Stimulated activated CD4-positive, alpha-beta T cell treated with anti-CD3 and anti-CD28 coated beads, Interleukin-4, amount 100 ng/mL, for 24 hours (primary cell): ENCODE results near the gene SGMS2.
"Not testable (repeated sequence)": the region's sequence is repeated elsewhere in the genome, so short reads cannot be mapped to it uniquely, and the experiment has no call there.

Source experiments
- DNase-seq: peaks from one replicate; pipeline ENCODE4 v3.0.0-alpha.2; 2020

Gene SGMS2

DNA sequence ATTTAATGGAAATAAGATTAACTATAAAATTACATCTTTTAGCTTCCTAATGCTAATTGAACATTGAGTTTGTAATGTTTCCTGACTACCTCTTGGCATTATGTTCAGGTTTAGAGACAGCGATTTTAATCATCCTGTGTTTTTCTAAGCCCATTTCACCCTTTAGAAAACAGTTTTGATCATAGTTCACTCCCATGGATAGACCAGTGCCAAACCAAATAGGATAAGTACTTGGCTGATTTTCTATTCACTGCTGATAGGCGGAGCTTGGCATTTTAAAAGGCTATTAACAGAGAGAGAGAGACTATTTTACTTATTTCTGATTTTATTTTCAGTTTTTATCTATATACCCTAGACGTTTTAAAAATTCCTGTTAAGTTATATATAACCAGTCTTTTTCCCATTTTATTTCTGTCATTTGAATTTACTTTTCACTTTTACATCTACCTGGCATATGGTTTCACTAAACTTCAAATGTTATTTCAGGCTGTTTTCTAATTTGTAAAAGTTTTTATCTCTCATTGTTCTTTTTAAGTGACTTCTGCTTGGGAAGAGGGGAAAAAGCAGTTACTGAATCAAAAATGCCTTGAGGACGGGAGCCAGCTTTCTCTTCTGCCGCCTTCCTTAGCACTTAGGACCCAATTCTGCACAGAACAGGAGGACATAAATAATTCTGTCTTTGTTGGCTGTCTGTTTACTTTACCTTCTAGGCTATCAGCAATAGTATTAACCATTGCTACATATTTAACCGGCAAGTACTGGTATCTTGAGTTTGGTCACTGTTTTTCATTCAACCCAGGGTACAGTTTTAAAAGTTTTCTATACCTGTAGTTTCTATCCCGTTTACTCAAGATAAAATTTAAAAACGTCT is 46.4 kb downstream of the SGMS2 start:
- DNase-seq = no peak

DNA sequence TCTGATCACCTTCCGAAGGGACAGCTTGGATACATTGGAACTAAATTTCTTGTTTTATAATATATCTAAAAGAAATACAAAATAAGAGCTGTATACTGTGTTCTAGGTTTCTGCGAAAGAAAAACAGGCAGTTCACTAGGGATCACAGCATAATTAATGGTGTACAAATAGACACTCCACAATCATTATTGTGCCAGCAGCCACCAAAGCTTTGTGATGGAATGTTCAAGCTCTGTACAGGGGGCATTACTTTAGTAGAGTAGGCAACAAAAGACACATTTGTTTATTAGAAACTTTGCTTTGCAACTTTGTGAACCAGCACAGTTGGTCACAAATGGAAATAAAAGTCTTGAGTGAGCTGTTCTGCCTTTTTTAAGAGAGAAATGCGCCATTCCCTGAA is 49.3 kb downstream of the SGMS2 start:
- DNase-seq = no peak

DNA sequence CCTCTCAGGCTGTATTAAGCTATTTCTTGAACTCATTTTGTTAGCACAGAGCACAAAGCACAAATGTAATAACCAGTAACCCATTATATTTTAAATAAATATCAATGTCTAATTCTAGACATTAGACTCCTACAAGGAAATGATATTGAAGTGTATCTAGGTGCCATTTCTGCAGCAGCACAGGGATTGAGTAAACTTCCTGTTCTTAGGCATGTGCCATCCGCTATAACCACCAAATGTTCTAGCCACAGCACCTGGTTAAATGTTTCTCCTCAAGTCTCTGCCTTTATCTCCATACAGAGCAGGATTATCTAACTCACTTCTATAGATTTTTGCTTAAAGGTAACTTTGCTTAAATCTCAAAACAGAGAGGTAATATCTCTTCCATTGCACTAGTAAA is 51.4 kb downstream of the SGMS2 start:
- no peak for DNase-seq

DNA sequence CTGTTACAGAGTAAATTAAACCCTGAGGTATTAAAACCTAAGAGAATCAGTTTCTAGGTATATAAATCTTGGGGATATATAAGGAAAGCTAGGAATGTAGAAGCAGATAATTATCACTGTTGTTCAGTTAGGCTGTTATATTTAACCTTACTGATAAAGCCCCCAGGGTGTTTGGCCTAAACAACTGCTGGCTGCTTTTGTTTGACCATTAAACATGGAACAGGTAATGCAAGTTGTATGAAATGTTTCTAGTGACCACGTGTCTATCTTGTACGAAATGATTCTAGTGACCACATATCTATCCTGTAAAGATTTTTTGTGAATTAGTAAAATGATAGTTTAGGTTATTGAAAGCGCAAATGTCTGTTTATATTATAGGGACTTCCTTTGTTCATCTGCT is 52.6 kb downstream of the SGMS2 start:
- DNase-seq = no peak

DNA sequence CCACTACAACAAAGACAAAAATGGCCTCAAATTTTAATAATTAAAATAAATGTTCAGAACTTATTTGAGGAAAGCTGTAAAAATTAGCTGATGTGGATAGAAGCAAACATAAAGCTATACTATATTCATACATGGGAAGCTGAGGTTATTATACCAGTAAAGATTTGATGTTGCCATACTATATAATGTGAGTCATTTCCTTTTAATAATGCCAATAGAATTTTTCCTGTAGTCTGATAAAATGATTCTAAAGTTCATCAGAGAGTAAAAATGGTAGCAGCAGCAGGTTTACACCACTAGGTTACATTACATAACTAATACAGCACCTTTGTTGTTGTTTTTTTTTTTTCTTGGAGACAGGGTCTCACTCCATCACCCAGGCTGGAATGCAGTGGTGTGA is 61.1 kb downstream of the SGMS2 start:
- no peak for DNase-seq

DNA sequence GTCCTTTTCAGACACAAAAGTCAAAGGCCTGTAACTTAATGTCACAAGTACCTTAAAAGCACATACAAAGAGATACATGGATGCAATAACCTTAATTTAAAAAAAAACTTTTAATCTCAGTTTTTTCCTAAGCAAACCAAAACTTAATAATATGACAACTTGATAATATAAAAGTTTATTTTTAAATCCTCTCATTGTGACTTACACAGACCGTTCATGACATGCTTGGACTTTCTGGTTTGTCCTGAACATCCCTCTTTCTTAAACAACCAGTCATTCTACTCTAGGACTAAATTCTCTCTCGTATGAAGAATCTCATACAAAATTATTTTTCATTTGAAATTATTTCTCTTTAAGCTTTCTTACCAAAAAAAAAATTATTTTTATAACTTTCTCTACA is 63.5 kb downstream of the SGMS2 start:
- no peak for DNase-seq

DNA sequence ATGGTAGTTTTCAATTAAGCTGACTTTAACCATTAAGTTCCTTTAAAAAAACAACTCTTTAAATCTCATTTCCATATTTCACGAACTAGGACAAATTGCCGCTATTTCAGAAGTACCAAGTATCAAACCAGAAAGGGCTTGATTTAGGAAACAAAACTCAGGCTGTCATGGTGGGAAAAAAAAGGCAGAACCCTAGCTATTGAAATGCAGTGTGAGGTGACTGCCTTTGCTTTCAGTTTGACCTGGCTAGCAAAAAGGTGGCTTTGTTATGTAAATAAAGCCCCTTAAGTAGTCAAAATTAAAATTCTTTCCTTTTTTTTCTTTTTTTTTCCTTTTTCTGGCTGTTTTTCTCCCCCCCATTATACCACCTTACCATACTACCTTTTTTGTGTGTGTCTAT is 66.0 kb downstream of the SGMS2 start:
- no peak for DNase-seq

DNA sequence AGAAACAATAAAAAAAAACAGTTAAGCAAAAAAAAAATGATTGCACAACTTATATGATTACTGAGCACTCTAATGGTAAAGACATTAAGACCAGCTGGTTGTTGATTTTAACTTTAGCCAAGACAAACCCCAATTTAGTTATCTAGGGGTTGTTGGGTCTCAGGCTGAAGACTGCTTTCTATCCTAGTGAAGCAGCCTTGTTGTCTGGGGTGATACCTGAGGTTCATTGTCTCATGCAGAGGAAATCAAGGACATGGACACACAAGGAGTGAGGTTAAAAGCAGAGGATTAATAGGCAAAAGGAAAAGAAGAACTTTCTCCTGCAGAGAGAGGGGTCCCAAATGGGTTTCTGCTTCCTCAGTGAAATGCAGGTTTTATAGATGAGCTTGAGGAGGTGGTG is 66.6 kb downstream of the SGMS2 start:
- DNase-seq = no peak

DNA sequence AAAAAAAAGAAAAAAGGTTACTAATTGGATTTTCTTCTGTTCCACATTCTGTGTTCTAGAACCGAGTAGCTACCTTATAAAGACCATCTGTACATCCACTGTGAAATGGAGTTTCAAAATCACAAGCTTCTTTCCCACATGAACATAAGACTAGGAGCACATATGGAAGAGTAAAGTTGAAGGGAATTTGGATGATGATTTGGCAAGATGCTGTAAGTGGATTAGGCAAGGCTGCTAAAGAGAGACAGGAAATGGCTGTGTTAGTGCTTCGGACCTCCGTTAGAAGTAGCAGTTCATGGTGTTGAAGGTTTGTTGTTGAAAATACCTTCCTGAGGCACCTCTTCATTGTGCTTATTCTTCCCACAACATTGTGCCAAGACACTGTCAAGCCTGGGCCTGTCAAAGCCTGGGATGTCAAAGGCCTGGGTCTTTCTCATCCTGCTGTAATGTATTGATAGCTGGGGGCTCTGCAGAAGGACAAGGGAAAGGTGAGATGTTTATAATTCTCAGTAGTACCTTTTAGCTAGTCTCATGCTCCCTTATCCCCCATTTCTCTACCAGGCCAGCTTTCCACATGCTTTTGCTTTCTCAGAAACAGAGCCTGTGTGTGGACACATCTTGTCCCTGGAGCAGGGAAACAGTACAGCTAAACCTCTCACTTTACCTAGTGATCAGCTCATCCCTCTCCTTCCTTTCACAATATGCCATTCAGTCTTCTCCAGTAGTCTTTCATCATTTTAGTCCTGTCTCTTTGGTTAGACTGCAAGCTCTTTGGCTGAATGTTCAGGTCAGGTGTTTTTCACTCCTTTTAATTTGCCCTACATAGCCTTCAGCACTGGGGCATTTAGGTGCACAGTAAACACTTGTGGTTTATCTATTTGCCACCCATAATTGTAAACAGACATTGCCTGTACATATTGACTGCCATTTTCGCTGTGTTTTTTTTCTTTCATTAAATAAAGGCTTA is 68.7 kb downstream of the SGMS2 start:
- DNase-seq = no peak

DNA sequence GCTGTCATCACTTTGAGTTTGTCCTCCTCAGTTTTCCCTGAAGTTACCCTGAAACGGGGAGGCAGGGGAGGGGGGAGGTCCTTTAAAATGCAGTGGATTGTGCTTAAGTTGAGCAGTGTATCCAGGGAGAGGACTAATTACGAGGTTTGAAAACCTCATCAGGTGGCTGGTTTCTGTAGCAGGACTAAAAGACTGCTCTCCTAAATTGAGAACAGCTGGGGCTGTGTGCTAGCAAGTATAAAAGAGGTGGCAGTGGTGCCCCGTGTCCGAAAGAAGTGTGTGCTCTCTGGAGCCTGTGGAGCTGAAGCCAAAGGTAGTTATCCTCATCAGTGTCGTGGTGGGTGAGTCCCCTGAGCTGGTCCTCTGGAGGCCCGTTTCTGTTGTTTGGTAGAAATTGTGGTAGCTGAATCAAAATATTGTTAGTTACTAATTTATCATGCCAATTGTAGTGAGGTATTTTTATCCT is 69.4 kb downstream of the SGMS2 start:
- no peak for DNase-seq

DNA sequence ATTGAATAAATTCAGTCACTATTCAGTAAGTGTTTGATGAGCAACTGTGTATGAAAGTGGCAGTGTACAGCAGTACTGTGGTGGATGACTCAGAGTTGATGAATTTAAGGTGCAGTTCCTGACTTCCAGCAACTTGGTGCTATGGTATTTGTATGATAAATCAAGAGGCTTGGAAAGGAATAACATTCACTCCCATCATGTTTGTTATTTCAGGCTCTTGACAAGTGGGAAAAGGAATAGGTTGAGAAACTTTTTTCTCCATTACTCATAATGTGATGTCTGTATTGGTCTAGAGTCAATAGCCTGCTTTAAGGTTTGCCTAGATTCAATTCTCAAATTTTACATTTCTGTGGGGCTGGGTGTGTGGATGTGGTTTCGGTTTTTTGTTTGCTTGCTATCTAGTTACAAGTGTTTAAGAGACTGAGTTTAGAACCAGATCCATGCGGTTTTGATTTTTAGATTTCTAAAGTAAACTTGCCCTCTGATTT is 71.5 kb downstream of the SGMS2 start:
- DNase-seq = no peak

DNA sequence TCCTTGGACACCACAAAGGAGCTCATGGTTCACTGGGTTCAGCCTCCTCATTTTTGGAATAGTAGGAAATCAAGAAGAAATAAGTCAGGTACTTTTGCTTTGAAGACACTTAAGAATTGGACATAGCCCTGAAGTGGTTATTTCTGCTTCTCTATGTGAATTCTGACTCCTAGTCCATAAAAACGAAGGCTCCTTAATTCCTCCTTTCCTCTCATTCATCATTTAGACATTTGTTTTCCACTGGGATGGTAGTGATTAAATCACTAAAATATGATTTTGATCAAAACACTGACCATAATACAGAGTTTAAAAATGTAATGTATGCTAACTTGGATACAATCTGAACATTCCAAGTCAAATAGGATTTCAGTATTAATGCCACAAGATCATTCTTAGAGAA is 71.9 kb downstream of the SGMS2 start:
- DNase-seq = no peak

DNA sequence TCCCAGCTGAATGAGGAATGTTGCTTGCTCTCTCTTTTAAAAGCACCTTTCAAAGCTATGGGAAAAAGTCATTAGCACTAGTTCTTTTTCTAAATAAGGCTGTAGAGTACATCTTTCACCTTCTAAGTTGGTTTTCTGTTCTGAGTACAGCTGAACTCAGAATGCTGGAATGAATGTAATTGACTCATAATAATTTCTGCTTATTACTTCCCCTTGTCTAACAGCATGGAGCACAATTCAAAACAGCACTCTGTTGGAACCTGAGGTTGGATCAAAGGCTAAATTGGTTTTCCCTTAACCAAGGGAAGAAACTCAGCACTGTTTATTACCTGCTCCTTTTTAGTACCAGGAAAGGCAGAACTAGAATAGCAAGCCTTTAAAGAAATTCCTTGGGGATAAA is 73.1 kb downstream of the SGMS2 start:
- no peak for DNase-seq

DNA sequence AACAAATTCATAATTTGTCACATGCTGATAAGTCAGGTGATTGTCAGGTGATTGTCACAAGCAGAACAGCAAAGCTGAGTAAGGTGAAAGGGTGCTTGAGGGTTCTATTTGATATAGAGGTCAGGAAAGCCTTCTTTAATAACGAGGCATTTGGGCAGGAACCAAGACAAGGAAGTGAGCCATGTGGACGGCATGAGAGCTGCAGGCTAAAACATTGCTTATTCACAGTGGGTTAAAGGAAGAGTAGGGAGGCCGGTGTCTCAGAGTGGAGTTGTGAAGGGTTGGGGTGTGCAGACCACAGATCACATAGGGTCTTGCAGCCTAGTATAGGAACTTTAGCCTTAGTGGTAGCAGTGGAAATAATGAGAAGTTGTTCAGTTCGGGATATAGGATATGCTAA is 75.3 kb downstream of the SGMS2 start:
- no peak for DNase-seq

DNA sequence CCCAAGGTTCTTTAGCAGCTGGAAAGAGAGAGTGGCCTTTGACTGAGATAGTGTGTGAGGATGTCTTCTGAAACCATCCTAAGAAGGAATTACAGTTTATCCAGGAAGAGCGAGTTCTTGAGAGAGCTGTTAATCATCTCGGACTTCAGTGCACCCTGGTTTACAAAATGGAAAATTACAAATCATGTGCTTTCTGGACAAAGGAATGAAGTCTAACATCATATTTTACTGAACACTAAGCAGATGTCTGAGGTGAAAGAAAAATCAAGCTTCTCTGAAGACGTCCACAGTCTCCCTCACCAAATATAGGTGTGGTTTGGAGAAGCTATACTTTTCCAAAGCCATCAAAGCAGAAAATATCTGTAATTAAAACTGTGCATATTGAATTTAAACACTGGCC is 75.8 kb downstream of the SGMS2 start:
- DNase-seq = no peak

DNA sequence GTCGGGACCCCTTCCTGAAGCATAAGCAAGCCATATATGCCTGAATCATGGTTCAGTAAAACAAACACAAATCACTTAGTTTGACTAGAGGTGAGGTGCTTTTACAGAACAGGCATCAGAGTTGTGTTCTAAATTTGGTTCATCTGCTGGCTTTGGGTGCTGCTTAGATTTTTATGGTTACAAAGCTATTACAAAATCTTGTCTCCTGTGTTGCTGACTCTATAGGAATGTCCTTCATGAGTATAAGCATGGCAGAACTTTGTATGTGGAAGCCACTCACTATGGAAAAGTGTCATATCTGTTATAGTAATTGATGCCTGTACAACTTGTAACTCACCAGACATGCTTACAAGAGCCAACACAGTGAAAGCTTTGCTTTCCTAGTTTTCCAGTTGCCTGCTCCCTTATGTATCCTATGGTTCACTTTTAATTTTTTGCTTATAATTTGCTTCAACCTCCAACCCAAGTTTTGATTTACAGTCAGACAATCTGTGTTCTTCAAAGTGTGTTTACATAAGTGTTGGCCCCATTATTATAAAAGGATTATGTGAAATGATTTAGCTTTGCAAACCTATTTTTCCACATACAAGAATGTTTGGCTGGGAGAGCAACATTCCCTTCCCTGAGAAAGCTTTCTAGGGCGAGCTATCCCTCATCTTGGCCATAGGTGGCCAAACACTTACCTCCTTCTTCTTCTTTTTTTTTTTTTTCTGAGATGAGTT is 76.6 kb downstream of the SGMS2 start:
- DNase-seq = no peak

DNA sequence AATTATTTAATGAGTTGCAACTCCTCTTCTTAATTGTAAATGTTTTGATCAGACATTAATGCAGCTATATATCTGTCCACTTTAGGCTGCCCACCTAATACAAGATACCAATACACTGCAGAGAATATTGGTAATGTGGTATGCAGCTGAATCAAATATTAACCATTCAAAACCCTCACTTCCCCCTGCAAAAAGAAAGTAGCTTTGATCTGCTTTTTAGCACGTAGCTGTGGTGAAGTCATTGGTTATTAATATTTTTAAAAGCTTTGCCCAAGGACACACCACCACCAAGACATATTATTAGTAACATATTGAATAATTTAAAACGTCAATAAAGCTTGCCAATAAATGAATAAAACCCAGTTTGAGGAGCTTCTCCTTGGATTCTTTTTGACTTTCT is 78.0 kb downstream of the SGMS2 start:
- DNase-seq = no peak

DNA sequence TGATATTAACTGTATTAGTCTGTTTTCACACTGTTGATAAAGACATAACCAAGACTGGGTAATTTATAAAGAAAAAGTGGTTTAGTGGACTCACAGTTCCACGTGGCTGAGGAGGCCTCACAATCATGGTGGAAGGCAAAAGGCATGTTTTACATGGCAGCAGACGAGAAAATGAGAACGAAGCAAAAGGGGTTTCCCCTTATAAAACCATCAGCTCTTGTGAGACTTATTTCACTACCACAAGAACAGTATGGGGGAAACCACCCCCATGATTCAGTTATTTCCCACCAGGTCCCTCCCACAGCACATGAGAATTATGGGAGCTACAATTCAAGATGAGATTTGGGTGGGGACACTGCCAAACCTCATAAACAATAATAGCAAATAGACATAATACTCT is 80.3 kb downstream of the SGMS2 start:
- not testable (repeated sequence) for DNase-seq

DNA sequence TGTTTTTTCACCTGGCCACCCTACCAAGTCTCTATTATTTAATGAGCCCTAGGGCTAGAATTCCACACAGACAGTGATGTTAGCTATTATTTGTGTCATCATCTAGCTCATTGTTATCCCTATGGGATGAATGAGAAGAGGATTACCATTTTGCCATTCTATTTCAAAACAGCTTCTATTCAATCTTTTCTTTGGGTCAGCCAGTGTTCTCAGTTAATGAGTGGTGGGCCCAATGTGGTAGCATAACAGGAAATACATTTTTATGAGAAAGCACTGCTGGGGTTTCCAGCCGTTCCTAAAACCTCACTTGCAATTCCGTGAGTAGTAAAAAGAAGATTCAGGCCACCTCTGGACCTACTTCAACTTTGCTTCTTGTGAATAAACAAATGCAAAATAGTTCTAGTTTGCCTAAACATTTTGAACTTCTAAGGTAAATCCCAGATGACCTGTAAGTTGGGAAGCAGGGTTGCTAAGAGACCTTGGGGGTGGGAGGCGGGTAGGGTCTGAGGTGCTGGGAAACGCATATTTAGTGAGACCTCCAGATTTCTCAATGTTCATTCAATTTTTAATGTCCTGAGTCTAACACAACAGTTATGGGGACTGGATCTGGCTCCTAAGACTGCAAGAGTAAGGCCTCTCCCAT is 81.8 kb downstream of the SGMS2 start:
- no peak for DNase-seq

DNA sequence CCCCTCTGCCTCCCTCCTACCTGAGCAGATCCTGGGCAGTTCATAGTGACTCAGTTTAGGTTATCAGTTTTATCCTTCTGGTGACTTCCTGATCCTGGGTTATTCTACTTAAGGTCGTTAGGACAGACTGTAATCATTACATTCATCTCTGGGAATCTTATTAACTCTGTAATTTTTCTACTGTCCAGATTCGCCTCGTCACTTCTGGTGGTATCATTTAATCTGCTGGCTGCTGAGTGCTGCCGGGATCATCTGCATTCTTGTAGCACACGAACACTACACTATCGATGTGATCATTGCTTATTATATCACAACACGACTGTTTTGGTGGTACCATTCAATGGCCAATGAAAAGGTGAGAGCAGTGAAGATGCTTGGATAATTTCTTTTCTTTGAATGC is 83.6 kb downstream of the SGMS2 start:
- DNase-seq = no peak

DNA sequence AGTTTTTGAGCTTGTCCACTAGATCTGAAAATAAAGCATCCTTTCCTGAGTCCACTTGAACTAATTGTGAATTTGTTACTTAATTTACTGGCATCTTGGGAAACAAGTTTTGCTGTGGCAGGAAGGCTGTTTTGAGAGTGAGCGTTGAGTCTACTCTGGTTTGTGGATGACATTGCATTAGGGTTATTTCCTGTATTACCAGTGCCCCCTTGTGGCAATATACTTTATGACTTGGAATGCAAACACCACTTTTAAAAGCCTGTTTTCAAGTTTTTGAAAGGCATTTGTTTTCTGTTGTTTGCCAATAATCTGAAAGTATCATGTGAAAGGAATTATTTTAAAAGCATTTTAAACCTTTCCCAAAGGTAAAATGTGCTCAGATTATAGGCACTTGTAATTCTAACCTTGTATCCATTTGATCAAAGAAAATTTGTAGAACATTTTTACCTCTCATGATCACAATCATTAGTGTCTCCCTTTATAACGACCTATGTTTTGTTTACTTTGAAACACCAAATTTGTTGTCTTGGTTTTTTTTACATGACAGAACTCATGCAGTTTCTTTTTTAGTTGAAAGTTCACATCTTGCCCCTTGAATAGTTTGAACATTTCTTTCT is 88.7 kb downstream of the SGMS2 start:
- DNase-seq = peak; percentile 50

DNA sequence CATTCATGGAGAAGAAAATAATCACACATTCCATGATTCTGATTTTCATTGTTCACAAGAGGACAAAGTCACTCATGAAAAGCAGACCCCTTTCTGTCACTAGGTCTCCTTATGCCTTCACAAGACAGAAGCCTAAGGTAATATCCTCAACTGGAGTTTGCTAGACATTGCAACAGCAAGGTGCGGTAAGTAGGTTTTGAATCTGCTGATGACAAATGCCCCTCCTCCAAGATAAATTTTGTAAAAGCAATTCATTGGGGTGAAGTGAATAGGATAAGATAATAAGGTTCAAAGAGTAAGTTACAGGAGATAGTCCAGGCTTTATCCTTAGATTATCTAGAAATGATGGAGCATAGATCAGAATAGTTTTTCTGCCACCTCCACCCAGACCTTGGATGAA is 90.5 kb downstream of the SGMS2 start:
- no peak for DNase-seq
